ENCODE data around the gene OS9. TPM values are rescaled to one million over a fixed set of nuclear protein-coding genes. Genes with fewer than 3 reads are reported as not detected.
"Not testable (repeated sequence)": the region's sequence is repeated elsewhere in the genome, so short reads cannot be mapped to it uniquely, and the experiment has no call there.

OS9 gene, protein sequence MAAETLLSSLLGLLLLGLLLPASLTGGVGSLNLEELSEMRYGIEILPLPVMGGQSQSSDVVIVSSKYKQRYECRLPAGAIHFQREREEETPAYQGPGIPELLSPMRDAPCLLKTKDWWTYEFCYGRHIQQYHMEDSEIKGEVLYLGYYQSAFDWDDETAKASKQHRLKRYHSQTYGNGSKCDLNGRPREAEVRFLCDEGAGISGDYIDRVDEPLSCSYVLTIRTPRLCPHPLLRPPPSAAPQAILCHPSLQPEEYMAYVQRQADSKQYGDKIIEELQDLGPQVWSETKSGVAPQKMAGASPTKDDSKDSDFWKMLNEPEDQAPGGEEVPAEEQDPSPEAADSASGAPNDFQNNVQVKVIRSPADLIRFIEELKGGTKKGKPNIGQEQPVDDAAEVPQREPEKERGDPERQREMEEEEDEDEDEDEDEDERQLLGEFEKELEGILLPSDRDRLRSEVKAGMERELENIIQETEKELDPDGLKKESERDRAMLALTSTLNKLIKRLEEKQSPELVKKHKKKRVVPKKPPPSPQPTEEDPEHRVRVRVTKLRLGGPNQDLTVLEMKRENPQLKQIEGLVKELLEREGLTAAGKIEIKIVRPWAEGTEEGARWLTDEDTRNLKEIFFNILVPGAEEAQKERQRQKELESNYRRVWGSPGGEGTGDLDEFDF
- 100 to 1,000 TPM; 148 to 307 (median 200) TPM for polyA plus RNA-seq
- long read RNA-seq, donor 1, transcript OS9-202 (15 exons, 2,691 nt) = minor isoform, 19 of 218 reads
- long read RNA-seq, donor 1, transcript OS9-208 (2 exons, 1,028 nt) = minor isoform, 9 of 218 reads
- long read RNA-seq, donor 1, transcript OS9-220 (14 exons, 2,135 nt) = minor isoform, 8 of 218 reads
- long read RNA-seq, donor 1, transcript OS9-216 (3 exons, 564 nt) = major isoform, 39 of 218 reads
- long read RNA-seq, donor 1, partial matches to known transcripts = 115 of 218 reads
- long read RNA-seq, donor 1, other reads (novel, unspliced or antisense) = 12 of 218 reads
- long read RNA-seq, donor 2, transcript OS9-216 (3 exons, 564 nt) = minor isoform, 7 of 34 reads
- long read RNA-seq, donor 2, transcript OS9-202 (15 exons, 2,691 nt) = major isoform, 8 of 34 reads
- long read RNA-seq, donor 2, partial matches to known transcripts = 13 of 34 reads
- long read RNA-seq, donor 2, other reads (novel, unspliced or antisense) = 0 of 34 reads
- long read RNA-seq, donor 3, transcript OS9-216 (3 exons, 564 nt) = major isoform, 21 of 63 reads
- long read RNA-seq, donor 3, transcript OS9-208 (2 exons, 1,028 nt) = minor isoform, 5 of 63 reads
- long read RNA-seq, donor 3, partial matches to known transcripts = 20 of 63 reads
- long read RNA-seq, donor 3, other reads (novel, unspliced or antisense) = 5 of 63 reads
- long read RNA-seq, donor 4, partial matches to known transcripts = 0 of 1 reads
- long read RNA-seq, donor 4, other reads (novel, unspliced or antisense) = 0 of 1 reads
- long read RNA-seq, donor 5, transcript OS9-216 (3 exons, 564 nt) = major isoform, 12 of 23 reads
- long read RNA-seq, donor 5, transcript OS9-208 (2 exons, 1,028 nt) = minor isoform, 5 of 23 reads
- long read RNA-seq, donor 5, partial matches to known transcripts = 0 of 23 reads
- long read RNA-seq, donor 5, other reads (novel, unspliced or antisense) = 0 of 23 reads
- long read RNA-seq, donor 6, transcript OS9-208 (2 exons, 1,028 nt) = minor isoform, 5 of 72 reads
- long read RNA-seq, donor 6, transcript OS9-202 (15 exons, 2,691 nt) = minor isoform, 13 of 72 reads
- long read RNA-seq, donor 6, transcript OS9-216 (3 exons, 564 nt) = major isoform, 17 of 72 reads
- long read RNA-seq, donor 6, partial matches to known transcripts = 18 of 72 reads
- long read RNA-seq, donor 6, other reads (novel, unspliced or antisense) = 6 of 72 reads
- long read RNA-seq, donor 7 = 0 reads
- long read RNA-seq, donor 8, partial matches to known transcripts = 0 of 4 reads
- long read RNA-seq, donor 8, other reads (novel, unspliced or antisense) = 0 of 4 reads
- long read RNA-seq, donor 9, partial matches to known transcripts = 12 of 20 reads
- long read RNA-seq, donor 9, other reads (novel, unspliced or antisense) = 0 of 20 reads
- long read RNA-seq, donor 10, transcript OS9-202 (15 exons, 2,691 nt) = minor isoform, 18 of 90 reads
- long read RNA-seq, donor 10, transcript OS9-216 (3 exons, 564 nt) = major isoform, 24 of 90 reads
- long read RNA-seq, donor 10, transcript OS9-220 (14 exons, 2,135 nt) = minor isoform, 8 of 90 reads
- long read RNA-seq, donor 10, partial matches to known transcripts = 22 of 90 reads
- long read RNA-seq, donor 10, other reads (novel, unspliced or antisense) = 6 of 90 reads

DNA sequence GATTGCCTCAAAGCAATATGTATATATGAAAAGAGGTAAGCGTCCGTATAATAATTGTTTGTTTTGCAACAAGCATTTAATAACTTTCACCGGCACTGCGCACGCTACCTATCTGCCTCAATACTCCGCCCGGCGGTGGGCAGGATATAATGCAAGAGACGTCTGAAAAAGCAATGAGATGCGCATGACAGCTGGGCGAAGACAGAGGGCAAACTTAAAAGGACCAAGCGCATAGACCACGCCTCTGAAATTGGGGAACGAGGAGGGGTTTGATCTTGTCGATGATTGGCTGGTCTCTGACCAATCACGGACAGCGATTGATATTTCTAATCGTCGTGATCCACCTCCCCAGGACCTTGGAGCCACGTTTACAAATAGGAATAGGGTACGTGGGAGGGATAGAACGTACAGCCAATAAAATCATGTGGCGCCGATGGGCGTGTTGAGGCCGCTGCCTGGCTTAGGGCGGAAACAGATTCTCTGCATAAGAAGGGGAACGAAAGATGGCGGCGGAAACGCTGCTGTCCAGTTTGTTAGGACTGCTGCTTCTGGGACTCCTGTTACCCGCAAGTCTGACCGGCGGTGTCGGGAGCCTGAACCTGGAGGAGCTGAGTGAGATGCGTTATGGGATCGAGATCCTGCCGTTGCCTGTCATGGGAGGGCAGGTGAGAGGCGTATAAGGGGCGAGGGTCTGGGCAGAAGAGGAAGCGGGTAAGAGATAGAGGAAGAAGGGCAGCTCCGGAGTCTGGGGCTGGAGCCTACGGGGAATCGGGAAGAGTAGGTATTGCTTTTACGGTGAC lies at the start of gene OS9:
Gene OS9 (plus strand): TSS at position 474 of the 800 bp plus-strand sequence. CDS start 30 bp downstream, at position 504.
- DNase-seq = peak; percentile 98 to 100
- peak; percentile 96 for FAIRE-seq
- peaks cover 0 to 25% (median 2%) of the 10 kb centered on the region in 3 donors for H3K4me1 ChIP-seq (ENCODE audit: control insufficient read depth in 3 of 3, insufficient read depth in 2 of 3, low read depth in 1 of 3, low read length in 2 of 3)
- peaks cover 0 to 3% (median 2%) of the 10 kb centered on the region in 3 donors for H3K27me3 ChIP-seq (ENCODE audit: control insufficient read depth in 3 of 3, insufficient read depth in 3 of 3, low read length in 3 of 3)
- H3K36me3 ChIP-seq (ENCODE audit: control insufficient read depth in 3 of 3, insufficient read depth in 2 of 3, low read depth in 1 of 3, low read length in 3 of 3) = peaks cover 6 to 16% (median 11%) of the 10 kb centered on the region in 3 donors
- 0% methylated on average over 45 of the region's 45 CpGs for WGBS, 3 donors
- no peaks in the 10 kb centered on the region for H3K9me3 ChIP-seq (ENCODE audit: control insufficient read depth in 2 of 2, insufficient read depth in 1 of 2, low read depth in 1 of 2, low read length in 1 of 2)
- H3K27ac ChIP-seq (ENCODE audit: low read depth in 1 of 3, low read length in 2 of 3) = peak within 1 kb of the TSS; percentile 59 to 87 (median 71)
- H3K4me3 ChIP-seq (ENCODE audit: low read depth in 1 of 3, low read length in 3 of 3) = peak within 1 kb of the TSS; percentile 53 to 80 (median 77)

DNA sequence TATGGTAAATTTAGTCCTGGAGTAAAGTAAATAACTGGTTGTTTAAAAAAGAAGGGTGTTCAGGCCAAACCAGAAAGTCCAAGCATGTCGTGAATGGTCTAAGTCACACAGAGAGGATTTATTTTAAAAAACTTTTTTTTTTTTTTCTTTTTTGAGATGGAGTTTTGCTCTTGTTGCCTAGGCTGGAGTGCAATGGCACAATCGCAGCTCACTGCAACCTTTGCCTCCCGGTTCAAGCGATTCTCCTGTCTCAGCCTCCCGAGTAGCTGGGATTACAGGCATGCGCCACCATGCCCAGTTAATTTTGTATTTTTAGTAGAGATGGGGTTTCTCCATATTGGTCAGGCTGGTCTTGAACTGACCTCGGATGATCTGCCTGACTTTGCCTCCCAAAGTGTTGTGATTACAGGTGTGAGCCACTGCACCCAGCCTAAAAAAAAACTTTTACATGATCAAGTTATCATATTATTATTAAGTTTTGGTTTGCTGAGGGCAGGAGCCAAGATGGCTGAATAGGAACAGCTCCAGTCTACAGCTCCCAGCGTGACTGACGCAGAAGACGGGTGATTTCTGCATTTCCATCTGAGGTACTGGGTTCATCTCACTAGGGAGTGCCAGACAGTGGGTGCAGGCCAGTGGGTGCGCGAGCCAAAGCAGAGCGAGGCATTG lies 47.8 kb upstream of the OS9 start:
- not testable (repeated sequence) for H3K27me3 ChIP-seq (ENCODE audit: control insufficient read depth in 3 of 3, insufficient read depth in 3 of 3, low read length in 3 of 3); DNase-seq; H3K4me3 ChIP-seq (ENCODE audit: low read depth in 1 of 3, low read length in 3 of 3); H3K4me1 ChIP-seq (ENCODE audit: control insufficient read depth in 3 of 3, insufficient read depth in 2 of 3, low read depth in 1 of 3, low read length in 2 of 3); FAIRE-seq; H3K36me3 ChIP-seq (ENCODE audit: control insufficient read depth in 3 of 3, insufficient read depth in 2 of 3, low read depth in 1 of 3, low read length in 3 of 3); H3K27ac ChIP-seq (ENCODE audit: low read depth in 1 of 3, low read length in 2 of 3)
- peaks cover 0 to 13% of the 10 kb centered on the region in 2 donors for H3K9me3 ChIP-seq (ENCODE audit: control insufficient read depth in 2 of 2, insufficient read depth in 1 of 2, low read depth in 1 of 2, low read length in 1 of 2)
- 71 to 81% (median 74%) methylated on average over 11 to 13 of the region's 13 CpGs for WGBS, 3 donors

DNA sequence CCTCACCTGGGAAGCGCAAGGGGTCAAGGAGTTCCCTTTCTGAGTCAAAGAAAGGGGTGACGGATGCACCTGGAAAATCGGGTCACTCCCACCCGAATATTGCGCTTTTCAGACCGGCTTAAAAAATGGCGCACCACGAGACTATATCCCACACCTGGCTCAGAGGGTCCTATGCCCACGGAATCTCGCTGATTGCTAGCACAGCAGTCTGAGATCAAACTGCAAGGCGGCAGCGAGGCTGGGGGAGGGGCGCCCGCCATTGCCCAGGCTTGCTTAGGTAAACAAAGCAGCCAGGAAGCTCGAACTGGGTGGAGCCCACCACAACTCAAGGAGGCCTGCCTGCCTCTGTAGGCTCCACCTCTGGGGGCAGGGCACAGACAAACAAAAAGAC lies 47.3 kb upstream of the OS9 start:
- WGBS, 3 donors = 90 to 94% (median 93%) methylated on average over 2 to 10 of the region's 15 CpGs
- H3K4me3 ChIP-seq (ENCODE audit: low read depth in 1 of 3, low read length in 3 of 3); DNase-seq; H3K27ac ChIP-seq (ENCODE audit: low read depth in 1 of 3, low read length in 2 of 3); FAIRE-seq; H3K4me1 ChIP-seq (ENCODE audit: control insufficient read depth in 3 of 3, insufficient read depth in 2 of 3, low read depth in 1 of 3, low read length in 2 of 3); H3K36me3 ChIP-seq (ENCODE audit: control insufficient read depth in 3 of 3, insufficient read depth in 2 of 3, low read depth in 1 of 3, low read length in 3 of 3); H3K27me3 ChIP-seq (ENCODE audit: control insufficient read depth in 3 of 3, insufficient read depth in 3 of 3, low read length in 3 of 3): not testable (repeated sequence)
- H3K9me3 ChIP-seq (ENCODE audit: control insufficient read depth in 2 of 2, insufficient read depth in 1 of 2, low read depth in 1 of 2, low read length in 1 of 2) = peaks cover 0 to 13% of the 10 kb centered on the region in 2 donors

DNA sequence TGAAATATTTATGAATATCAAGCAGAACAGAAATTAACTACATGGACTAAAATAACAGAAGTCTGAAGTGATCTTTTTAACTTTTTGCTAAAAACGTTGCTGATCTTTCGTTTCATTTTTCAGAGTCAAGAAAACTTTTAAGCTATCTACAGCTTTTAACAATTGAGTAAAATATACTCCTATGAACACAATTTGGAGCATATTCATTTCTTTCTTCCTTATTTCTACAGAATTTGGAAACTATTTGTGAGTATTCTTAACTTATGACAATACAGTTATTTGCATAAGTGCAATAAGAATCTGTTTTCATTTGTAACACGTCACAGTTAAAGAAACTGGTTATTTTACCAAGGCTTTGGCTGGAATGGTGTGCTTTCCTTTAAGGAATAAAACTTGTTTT lies 39.9 kb upstream of the OS9 start:
- peaks cover 0 to 4% (median 0%) of the 10 kb centered on the region in 3 donors for H3K27me3 ChIP-seq (ENCODE audit: control insufficient read depth in 3 of 3, insufficient read depth in 3 of 3, low read length in 3 of 3)
- no peaks in the 10 kb centered on the region for H3K36me3 ChIP-seq (ENCODE audit: control insufficient read depth in 3 of 3, insufficient read depth in 2 of 3, low read depth in 1 of 3, low read length in 3 of 3)
- no peaks in the 10 kb centered on the region for H3K4me1 ChIP-seq (ENCODE audit: control insufficient read depth in 3 of 3, insufficient read depth in 2 of 3, low read depth in 1 of 3, low read length in 2 of 3)
- DNase-seq (no peak), FAIRE-seq (no peak)
- WGBS, 3 donors = 61 to 67% (median 63%) methylated on average over 3 of the region's 3 CpGs
- H3K27ac ChIP-seq (ENCODE audit: low read depth in 1 of 3, low read length in 2 of 3) = no peak overlapping the region
- H3K4me3 ChIP-seq (ENCODE audit: low read depth in 1 of 3, low read length in 3 of 3) = no peak overlapping the region
- H3K9me3 ChIP-seq (ENCODE audit: control insufficient read depth in 2 of 2, insufficient read depth in 1 of 2, low read depth in 1 of 2, low read length in 1 of 2) = peaks cover 0 to 3% of the 10 kb centered on the region in 2 donors

DNA sequence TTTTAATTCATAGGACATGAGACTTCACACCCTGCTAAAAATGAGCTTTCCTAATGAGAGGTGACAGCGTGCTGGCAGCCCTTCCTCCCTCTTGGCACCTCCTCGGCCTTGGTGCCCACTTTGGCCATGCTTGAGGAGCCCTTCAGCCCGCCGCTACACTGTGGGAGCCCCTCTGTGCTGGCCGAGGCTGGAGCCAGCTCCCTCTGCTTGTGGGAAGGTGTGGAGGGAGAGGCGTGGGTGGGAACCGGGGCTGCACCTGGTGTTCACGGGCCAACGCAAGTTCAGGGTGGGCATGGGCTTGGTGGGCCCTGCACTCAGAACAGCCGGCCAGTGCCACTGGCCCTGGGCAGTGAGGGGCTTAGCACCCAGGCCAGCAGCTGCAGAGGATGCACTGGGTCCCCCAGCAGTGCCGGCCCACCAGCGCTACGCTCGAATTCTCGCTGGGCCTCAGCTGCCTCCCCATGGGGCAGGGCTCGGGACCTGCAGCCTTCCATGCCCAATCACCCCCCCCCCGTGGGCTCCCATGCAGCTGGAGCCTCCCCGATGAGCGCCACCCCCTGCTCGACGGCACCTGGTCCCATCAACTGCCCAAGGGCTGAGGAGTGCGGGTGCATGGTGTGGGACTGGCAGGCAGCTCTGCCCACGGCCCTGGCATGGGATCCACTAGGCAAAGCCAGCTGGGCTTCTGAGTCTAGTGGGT lies 38.2 kb upstream of the OS9 start:
- no peaks in the 10 kb centered on the region for H3K36me3 ChIP-seq (ENCODE audit: control insufficient read depth in 3 of 3, insufficient read depth in 2 of 3, low read depth in 1 of 3, low read length in 3 of 3)
- H3K27ac ChIP-seq (ENCODE audit: low read depth in 1 of 3, low read length in 2 of 3) = no peak overlapping the region
- FAIRE-seq (no peak), DNase-seq (no peak)
- no peak overlapping the region for H3K4me3 ChIP-seq (ENCODE audit: low read depth in 1 of 3, low read length in 3 of 3)
- peaks cover 0 to 3% of the 10 kb centered on the region in 2 donors for H3K9me3 ChIP-seq (ENCODE audit: control insufficient read depth in 2 of 2, insufficient read depth in 1 of 2, low read depth in 1 of 2, low read length in 1 of 2)
- peaks cover 0 to 4% (median 0%) of the 10 kb centered on the region in 3 donors for H3K27me3 ChIP-seq (ENCODE audit: control insufficient read depth in 3 of 3, insufficient read depth in 3 of 3, low read length in 3 of 3)
- WGBS, 3 donors = 79 to 84% (median 81%) methylated on average over 21 to 23 of the region's 23 CpGs
- no peaks in the 10 kb centered on the region for H3K4me1 ChIP-seq (ENCODE audit: control insufficient read depth in 3 of 3, insufficient read depth in 2 of 3, low read depth in 1 of 3, low read length in 2 of 3)

DNA sequence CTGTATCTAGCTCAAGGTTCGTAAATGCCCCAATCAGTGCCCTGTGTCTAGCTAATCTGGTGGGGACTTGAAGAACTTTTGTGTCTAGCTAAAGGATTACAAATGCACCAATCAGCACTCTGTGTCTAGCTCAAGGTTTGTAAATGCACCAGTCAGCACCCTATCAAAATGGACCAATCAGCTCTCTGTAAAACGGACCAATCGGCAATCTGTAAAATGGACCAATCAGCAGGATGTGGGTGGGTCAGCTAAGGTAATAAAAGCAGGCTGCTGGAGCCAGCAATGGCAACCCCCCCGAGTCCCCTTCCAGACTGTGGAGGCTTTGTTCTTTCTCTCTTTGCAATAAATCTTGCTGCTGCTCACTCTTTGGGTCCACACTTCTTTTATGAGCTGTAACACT lies 37.5 kb upstream of the OS9 start:
- WGBS, 3 donors = 73 to 81% (median 80%) methylated on average over 4 of the region's 4 CpGs
- not testable (repeated sequence) for H3K27me3 ChIP-seq (ENCODE audit: control insufficient read depth in 3 of 3, insufficient read depth in 3 of 3, low read length in 3 of 3); H3K9me3 ChIP-seq (ENCODE audit: control insufficient read depth in 2 of 2, insufficient read depth in 1 of 2, low read depth in 1 of 2, low read length in 1 of 2); H3K27ac ChIP-seq (ENCODE audit: low read depth in 1 of 3, low read length in 2 of 3); H3K4me3 ChIP-seq (ENCODE audit: low read depth in 1 of 3, low read length in 3 of 3); DNase-seq; H3K4me1 ChIP-seq (ENCODE audit: control insufficient read depth in 3 of 3, insufficient read depth in 2 of 3, low read depth in 1 of 3, low read length in 2 of 3); H3K36me3 ChIP-seq (ENCODE audit: control insufficient read depth in 3 of 3, insufficient read depth in 2 of 3, low read depth in 1 of 3, low read length in 3 of 3); FAIRE-seq

Data from small intestine (tissue), 16 donors.